GM18867 (cell line): ENCODE data around the gene NAALADL2.

ENCODE experiments used
- ATAC-seq: cut with Tn5 transposase; IDR thresholded peaks from one replicate; pipeline ENCODE4 v1.9.1; 2021; ENCODE audit warnings: mild to moderate bottlenecking, moderate library complexity; ENCODE audit not compliant: unreplicated experiment

The NAALADL2 gene

DNA sequence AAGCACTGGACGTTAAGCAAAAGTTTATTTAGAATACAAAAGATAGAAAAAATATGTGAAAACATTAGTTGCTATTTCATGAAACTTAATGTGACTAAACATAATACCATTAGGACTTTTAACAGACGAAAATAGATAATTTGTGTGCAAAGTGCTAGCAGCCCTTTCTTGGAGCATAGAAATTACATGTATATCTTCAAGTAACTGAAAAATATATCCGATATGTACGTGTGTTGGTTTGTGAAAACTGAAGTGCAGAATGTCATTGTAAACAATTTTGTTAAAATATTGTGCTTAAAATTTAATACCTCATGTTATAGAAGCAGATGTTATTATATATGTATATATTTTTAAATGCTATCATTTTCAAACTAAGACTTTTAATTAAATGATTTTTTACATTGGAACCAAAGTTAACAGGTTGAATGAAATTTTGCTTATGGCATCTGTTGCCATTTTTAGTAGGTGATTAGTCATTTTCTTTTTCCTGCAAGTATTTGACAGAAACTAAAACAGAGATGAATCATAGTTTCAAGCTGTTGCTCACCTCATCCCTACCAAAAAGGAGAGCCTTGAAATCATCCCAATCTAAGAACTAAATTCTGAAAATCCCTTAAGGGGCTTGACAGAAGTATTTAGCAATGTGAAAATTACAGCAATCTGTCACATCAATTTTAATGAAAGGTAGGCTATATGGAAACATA, 334.8 kb downstream of the NAALADL2 start:
- peak; percentile 64 for ATAC-seq

DNA sequence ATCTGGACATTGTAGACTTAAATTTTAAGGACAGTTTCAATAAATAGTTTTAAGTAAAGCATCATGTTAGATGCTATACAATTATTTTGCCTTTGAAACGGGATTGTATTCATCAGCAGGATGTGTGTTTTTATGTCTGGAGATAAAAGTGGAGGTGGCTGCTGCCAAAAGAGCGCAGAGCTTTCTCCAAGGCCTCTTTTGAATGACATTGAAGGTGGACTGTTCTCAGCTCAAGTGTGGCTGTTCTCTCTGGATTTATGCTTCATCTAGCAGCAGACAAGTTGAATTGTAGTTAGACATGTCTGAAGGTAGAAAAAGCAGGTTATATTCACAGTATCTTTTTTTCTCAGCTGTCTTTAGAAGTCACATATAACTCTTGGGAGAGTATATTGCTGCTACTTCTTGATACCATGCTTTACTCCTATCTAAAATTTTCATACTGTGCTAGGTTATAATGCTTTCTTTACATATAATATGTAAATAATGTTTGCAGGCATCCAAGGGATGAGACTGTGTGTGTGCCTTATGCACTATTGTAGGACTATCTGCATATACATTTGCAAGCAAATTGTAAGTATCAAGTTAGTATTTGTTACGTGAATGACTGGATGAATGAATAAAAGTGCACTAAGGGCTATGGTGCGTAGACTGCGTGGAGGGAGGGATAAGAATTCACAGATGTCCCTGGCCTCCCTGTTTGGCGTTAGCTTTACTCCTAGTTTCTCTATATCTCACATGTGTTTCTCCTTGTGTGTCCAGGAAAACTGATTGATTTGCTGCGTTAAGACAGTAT, 340.1 kb downstream of the NAALADL2 start:
- ATAC-seq, result no peak

DNA sequence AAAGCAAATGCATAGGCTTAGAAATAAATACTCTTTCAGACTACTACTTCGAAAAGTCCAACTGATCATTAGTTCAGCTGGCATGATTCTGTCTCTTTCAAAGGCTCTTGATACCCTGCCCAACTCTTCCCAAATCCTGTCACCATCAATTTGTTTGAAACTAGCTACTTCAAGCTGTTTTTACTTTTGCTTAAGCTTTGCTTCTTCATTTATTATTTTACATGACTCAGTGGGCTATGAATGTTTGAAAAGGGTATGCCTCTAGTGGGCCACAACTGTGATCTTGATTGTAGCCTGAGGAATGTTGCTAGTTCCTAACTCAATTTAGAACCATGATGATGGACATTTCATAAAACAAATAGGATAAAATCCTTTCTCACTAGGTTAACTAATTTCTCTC, 340.8 kb downstream of the NAALADL2 start:
- no peak for ATAC-seq

DNA sequence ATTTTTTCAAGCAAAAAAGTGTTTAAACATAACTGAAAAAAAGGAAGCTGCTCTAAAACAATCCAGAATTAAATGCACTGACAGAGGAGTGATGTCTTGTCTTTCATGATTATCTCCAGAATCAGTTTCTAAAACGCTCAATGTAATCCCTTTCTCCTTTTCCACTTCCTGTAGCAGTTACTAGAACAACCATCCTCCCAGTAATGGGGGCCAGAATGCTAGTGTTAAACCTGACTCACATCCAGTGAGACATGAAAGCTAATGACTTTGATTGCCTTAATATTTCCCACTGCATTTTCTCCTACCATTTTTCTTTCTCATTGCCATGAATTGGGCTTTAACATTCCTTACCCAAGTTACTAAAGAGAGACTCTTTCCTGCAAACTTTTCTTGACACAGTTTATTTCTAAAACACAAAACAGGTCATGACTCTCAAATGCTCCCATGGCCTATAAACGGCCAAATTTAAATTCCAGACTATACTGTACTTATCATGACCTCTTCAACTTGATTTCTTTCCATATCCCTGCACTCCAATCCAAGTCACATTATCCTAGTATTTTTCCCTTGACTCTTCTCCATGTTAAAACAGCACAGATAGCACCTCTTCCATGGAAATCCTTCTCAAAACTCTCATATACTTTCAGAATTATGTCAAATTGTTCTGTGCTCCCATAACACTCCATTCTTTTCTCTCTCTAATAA, 341.4 kb downstream of the NAALADL2 start:
- no peak for ATAC-seq

DNA sequence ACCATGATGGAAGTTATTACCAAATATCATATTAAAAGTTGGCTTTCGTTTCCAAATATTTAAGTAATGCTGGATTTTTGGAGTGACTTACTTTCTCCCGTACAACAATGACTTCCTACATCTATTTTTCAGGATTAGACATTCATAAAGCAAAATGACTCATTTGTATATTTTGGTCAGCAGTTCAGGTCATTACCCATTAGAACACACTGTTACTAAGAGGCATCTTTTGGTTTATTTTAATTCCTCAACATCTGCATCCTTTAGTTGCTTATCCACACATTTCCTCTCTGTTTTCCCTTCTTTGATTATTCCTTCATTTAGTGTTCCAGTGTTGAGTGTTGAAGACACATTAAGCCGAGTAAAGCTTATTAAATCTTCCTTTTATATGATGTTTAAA, 348.2 kb downstream of the NAALADL2 start:
- ATAC-seq, result no peak

DNA sequence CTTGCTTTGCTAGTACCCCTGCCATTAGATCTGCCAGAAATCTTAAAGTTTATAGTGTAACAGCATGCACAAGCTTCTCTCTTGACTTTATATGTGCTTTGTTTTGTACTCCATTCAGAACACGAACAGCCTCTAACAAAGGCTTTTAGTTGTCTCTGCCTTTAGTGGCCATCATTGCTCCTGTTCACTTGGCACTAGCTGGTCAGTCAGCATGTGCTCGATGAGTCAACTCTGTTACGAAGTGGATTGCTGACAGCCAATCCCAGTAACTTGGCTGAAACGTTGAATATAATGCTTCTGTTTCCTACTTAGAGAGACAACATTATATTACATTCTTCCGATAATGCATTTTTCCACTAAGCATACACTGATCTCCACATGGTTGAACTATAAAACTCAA, 349.2 kb downstream of the NAALADL2 start:
- ATAC-seq, result no peak

DNA sequence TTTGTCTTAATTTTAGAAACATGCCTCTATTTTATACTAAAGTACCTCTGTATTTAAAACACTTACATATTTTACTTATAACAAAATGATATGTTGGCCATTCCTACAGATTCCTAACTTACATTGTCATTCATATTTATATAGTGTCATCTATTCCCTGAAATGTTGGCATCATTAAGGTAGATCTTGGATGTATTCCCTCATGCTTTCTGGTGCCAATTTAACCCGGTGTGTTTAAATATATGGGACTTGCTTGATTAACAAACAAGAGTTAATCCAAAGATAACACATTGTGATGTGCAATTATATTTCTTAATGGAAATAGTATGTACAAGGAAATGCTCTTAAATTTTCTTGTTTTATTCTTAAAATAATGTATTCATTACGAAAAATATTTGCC, 352.3 kb downstream of the NAALADL2 start:
- ATAC-seq, result no peak

DNA sequence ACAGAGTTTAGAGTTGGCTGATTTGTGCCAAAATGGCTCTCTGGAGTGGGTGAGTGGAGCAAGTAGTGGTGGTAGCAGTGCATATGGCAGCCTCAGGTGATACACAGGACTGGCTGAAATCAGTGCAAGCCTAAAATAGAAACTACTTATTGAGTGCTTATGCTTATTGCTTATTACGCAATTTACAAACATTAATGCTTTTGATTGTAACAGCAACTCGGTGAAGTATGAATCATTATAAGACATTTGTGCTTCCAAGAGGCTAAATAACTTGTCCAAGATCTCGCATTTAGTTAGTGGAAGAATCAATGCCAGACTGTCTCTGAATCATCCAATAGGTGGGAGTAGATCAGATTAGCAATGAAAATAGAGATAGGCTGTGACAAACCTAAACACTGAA, 353.8 kb downstream of the NAALADL2 start:
- ATAC-seq, result no peak

DNA sequence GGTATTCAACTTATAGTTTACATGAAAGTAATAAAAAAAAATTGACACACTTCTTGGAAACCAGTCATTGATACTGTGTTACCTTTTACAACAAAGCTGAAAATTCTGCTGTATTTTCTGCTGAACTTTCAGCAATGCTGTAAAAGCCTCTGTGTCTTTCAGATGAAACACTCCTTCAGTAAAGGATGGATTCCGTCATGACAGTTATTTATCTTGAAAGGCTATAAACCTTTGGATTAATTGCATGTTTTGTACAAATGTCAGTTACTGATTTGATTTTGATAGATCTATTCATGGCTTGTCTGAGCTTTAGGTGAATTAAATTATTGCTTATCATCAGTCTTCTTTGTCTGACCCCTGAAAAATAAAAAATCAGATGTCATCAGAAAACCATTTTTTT, 355.1 kb downstream of the NAALADL2 start:
- ATAC-seq, result no peak

DNA sequence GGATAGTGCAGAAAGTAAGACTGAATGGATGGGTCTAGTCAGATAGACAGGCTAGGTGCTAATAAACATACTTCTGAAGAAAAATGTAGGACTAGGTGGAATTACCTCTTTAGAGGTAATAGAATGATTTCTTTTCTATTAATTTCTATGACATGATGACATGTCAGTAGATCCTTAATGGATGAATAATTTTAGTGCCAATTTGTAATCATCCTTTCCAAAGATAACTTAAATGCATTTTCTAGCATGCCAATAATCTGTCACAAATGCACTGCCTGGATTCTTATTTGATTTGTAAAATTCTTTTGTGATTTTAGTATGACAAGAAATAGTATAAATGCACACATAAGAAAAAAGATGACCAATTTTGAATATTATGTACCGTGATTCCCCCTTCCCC, 356.7 kb downstream of the NAALADL2 start:
- no peak for ATAC-seq

DNA sequence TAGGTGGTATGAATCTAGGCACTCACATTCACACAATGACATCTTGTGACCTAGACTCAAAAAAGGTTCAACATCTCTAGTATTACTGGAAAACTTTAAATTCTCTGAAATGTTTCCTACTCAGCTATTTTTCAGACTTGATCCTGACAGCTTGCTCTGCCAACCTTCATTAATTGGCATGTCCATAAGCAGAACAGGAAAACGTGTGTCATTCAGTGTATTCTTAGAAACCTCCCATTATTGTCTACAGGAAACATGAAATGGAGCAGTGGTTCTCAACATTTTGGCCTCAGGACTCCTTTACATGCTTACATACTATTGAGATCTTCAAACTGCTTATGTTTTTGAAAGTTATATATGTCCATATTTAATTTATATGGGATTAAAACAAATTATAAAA, 363.2 kb downstream of the NAALADL2 start:
- ATAC-seq, result no peak

DNA sequence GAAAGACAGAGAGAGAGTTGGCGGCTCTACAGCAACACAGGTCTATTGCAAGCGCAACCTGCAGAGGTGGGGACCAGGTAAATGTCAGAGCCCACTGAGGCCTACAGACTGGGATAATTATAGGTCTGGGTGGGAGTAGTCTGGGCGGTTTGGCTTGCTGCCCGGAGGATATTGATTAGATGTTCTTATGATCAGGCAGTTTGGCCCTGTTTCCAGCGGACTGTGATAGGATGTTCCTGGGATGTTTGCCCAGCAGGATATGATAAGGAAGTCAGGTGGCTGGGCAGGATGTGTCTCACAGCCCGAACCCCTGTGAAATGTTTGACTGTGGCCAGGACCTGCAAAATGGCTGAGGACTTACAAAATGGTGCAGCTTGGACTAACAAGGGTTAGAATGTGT, 364.9 kb downstream of the NAALADL2 start:
- ATAC-seq, result no peak

DNA sequence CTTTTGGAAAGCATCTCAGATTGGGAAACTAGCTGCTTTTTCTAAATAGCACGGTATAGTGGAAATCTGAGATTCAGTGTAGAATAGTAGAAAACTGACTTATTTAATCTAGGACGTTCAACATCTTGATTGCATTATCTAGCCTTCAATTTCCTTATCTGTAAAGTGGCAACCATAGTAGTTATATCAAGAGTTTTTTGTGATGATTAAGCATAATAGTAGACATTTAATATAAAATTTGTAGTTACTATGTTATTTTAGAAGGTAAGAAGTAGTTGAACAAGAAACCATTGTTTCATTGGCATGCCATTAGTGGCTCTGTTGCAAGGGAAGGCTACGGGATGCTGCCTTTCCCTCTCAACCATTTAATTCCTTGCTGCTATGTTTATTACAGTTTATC, 367.3 kb downstream of the NAALADL2 start:
- no peak for ATAC-seq

DNA sequence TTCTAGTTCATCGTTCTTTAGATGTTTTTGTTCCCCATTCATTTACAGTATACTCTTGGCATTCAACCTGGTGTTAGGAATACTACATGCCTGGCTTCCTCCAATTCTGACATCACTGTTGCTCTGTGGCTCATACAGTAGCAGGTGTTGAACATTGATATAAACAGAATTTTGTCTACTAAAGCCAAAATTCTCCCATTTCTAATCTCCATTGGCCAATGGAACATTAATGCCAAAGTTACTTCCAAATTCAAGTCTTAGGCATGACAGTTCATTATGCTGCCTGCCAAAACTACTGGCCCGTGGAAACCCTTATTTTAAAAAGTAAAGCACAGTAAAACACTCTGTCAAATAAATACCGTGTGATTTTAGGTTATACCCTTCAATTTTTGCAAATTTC, 368.0 kb downstream of the NAALADL2 start:
- no peak for ATAC-seq

DNA sequence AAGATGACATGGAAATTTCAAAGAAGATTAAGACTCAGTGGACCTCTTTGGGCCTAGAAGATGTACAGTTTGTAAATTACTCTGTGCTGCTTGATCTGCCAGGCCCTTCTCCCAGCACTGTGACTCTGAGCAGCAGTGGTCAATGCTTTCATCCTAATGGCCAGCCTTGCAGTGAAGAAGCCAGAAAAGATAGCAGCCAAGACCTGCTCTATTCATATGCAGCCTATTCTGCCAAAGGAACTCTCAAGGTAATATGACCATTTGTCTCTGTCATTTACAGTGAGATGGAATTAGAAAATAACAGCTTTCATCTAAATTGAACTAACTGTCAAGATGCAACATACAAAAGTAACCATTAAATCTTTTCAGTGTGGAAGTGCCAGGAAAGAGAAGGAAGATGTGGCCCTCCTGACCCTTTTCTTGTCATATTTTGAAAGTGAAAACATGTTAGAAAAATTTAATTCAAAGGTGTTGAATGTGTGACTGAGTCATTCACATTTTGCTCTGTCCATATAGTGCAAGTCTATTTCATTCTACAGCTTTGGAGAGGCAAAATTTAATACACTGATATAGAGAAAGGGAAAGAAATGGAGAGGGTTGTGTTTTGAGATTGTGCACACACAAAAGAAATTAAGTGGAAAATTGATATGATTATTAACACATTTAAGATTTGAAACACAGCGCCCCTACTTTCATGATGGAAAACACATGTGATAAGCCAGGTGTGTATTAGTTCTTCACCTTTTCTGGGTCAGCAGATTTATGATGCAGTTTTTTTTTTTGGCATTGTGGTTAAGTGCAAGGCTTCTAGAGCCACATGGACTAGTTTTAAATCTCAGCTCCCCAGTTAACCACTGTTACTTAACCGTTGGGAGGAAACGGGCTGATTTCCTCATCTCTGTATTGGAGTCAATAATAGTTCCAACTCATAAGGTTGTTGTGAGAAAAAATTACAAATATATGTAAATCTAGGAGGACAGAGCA, 375.1 kb downstream of the NAALADL2 start:
- ATAC-seq, result no peak

DNA sequence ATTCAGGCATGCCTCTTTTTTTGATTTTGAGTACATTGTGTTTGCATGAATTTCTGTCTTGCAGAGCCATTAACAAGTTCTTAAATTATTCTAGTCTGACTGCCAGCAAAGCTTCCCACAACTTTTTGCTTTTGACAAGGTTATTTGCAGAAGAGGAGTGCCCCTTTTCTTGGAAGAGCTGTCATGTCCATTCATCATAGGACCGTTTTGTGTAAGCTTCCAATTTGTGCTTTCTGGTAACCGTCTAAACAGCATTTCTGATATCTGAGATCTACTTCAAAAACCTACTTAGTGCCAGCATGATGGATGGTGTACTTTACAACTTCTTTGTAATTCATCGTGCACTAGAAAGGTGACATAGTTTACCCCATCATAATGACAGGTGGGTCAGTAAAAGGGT, 379.7 kb downstream of the NAALADL2 start:
- no peak for ATAC-seq

DNA sequence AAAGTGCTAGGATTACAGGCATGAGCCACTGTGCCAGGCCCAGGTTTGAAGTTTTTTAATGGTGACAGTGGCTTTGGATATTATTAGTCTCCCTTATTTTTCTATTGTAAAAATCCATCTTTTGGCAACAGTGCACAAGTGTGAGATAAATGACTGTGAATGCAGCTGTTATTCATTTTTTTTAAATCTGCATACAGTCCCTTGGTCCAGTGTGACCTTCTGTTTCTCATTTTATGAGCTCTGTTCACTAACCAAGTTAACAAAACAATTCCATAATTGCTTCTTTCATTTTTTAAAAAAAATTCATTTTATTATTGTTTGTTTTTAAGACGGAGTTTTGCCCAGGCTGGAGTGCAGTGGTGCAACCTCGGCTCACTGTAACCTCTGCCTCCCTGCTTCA, 381.8 kb downstream of the NAALADL2 start:
- no peak for ATAC-seq

DNA sequence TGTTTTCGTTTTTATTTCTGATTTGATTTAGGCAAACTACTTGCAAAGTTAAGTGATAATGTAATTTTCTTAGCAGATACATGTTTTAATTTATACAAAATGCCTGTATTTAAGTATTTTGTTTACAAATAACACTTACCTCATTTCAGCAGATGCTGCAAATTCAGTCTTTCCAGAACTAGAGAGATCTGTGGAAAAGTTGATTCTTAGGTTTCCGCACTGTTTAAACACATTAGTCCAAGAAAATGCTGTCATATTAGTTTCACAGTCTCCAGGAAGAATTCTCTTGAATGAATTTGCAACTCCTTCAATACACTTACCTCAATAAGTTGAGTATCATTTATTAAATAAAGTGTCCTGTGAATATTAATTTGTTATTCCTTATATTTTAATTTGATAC, 383.1 kb downstream of the NAALADL2 start:
- no peak for ATAC-seq

DNA sequence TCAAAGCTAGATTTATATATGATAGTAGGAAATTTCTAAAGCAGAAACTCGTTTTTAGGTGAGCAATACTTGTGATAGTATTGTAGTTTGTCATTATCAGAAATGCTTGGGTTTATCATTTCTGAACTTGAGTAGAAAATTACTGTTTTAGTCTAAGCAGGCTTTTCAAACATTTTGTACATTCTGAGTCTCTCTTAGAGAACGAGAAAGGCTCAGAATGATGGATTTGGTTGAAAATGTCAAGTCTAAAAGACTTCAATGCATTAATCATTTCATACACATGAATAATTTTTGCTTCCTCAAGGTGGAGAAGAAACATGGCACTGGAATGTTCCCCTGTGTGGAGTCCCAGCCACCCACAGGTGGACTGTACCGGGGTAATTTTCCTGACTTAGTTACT, 387.1 kb downstream of the NAALADL2 start:
- no peak for ATAC-seq

DNA sequence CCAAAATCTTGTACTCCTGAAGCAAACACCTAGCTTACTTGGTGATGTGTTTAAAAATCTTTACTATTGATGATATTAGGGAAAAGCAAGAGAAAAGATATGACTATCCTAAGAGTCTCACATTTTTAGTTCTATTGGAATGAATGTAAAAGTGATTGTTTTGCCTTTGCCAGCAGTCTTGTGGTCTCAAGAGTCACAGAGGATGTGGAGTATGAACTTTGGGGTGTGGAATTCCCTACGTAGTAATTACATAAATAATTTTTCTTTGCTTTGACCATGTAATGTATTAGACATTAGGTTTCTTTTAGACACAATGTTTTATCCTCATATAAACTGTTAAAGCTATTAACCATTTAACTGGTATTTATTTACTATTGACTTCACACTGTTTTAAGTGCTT, 387.6 kb downstream of the NAALADL2 start:
- ATAC-seq, result no peak

DNA sequence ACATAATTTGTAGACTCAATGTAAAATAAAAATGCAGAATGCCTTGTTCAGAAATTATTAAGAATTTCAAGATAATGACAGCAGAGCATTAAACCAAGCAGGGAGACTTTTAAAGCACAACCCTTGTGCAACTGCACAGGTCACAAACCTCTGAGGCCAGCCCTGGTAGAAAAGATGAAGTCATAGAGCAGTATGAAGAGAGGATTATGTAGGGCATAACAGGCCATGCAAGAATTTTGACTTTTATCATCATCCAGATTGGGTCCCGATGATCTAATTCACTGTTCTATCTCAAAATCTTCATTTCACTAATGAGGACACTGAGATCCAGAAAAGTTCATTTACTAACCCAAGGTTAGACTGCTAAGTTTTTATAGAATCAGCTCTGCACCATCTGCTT, 388.5 kb downstream of the NAALADL2 start:
- ATAC-seq, result no peak
